BE2C (cell line): Measurements from ENCODE around the gene EFNB2.

Source experiments
- DNase-seq: peaks from one replicate; pipeline ENCODE4 v3.0.0-alpha.2; 2020
- H3K27me3 ChIP-seq: fragments of 250-450 bp; sonication (Bioruptor Pico); 2 replicates; pipeline ENCODE4 v1.5.1; 2020; ENCODE audit warnings: mild to moderate bottlenecking
- H3K36me3 ChIP-seq: fragments of 250-450 bp; sonication (Bioruptor Pico); 2 replicates; pipeline ENCODE4 v1.5.1; 2020; ENCODE audit warnings: mild to moderate bottlenecking
- H3K4me1 ChIP-seq: fragments of 250-450 bp; sonication (Bioruptor Pico); 2 replicates; pipeline ENCODE4 v1.5.1; 2020
- H3K4me3 ChIP-seq: 2 replicates; pipeline ENCODE4 v1.5.1; 2011; ENCODE audit warnings: low read depth, low read length
- H3K9me3 ChIP-seq: fragments of 250-450 bp; sonication (Bioruptor Pico); 2 replicates; pipeline ENCODE4 v1.5.1; 2020
- TF ChIP-seq, protein P1 (sequence below): IDR thresholded peaks from 2 replicates; pipeline ENCODE4 v1.5.1; 2012; ENCODE audit warnings: mild to moderate bottlenecking, low read depth, low read length

The EFNB2 gene

DNA sequence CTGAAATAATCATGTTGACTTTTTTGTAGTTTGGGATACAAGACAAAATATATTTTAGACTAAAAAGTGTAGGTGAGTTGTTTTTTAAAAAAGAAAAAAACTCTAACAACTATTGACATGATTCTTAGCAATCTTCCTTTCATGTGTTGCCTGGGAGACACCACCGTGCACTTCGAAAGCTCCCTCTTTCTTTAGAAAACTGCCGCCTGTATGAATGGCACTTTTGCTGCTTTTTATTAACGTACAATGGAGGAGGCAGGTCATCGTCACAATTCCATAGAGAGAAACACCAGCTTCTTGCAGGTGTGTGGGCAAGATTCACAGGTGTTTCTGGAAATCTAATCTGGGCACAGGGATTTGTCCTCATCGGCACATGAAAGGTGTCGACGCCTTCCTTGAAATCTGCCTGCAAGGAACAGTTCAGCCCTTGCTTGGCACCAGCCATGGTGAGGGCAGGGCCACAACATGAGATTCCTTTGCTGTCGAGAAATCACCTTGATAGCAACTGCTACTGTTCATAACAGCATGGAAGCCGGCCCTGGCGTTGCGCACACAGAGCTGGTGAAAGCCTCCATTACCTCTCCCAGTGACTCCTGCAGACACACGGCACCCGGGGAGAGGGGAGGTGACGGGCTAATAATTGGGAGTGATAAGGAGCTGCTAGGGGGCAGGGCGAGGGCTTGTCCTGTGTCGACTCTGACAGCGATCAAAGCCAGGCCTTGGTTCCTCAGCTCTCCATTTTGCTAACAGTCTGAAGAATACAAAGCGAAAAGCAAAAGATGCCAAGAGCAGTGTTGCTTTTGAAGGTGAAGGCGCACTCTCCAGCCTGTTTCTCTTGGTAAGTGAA is 66.5 kb downstream of the EFNB2 start:
- TF ChIP-seq, protein P1, sequence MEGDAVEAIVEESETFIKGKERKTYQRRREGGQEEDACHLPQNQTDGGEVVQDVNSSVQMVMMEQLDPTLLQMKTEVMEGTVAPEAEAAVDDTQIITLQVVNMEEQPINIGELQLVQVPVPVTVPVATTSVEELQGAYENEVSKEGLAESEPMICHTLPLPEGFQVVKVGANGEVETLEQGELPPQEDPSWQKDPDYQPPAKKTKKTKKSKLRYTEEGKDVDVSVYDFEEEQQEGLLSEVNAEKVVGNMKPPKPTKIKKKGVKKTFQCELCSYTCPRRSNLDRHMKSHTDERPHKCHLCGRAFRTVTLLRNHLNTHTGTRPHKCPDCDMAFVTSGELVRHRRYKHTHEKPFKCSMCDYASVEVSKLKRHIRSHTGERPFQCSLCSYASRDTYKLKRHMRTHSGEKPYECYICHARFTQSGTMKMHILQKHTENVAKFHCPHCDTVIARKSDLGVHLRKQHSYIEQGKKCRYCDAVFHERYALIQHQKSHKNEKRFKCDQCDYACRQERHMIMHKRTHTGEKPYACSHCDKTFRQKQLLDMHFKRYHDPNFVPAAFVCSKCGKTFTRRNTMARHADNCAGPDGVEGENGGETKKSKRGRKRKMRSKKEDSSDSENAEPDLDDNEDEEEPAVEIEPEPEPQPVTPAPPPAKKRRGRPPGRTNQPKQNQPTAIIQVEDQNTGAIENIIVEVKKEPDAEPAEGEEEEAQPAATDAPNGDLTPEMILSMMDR, result no peak
- DNase-seq, result no peak
- peaks cover 17% of the 10 kb centered on the region for H3K4me1 ChIP-seq
- no peaks in the 10 kb centered on the region for H3K27me3 ChIP-seq
- H3K4me3 ChIP-seq, result no peak overlapping the region
- H3K9me3 ChIP-seq, result no peaks in the 10 kb centered on the region
- no peaks in the 10 kb centered on the region for H3K36me3 ChIP-seq

DNA sequence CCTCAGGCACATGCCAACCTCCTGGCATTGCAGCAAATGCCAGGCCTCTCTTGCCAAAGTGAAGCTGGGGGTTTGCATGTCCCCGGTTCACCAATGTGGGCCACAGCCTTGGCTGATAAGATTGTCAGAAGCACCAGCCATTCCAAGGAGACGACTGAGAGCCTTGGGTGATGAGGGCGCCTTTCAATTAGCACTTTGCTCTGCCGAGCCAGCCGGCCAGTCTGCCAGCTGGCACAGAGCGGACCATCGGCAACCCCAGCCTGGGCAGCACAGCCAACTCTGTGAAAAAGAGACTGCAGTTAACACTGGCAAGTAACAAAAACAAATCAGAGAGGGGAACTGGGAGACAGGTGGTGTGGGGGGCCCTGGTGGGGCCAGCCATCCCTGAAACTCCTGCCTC is 67.3 kb downstream of the EFNB2 start:
- no peaks in the 10 kb centered on the region for H3K36me3 ChIP-seq
- no peak for DNase-seq
- no peaks in the 10 kb centered on the region for H3K27me3 ChIP-seq
- no peak overlapping the region for H3K4me3 ChIP-seq
- H3K9me3 ChIP-seq, result no peaks in the 10 kb centered on the region
- TF ChIP-seq, protein P1, result no peak
- H3K4me1 ChIP-seq, result peaks cover 14% of the 10 kb centered on the region

DNA sequence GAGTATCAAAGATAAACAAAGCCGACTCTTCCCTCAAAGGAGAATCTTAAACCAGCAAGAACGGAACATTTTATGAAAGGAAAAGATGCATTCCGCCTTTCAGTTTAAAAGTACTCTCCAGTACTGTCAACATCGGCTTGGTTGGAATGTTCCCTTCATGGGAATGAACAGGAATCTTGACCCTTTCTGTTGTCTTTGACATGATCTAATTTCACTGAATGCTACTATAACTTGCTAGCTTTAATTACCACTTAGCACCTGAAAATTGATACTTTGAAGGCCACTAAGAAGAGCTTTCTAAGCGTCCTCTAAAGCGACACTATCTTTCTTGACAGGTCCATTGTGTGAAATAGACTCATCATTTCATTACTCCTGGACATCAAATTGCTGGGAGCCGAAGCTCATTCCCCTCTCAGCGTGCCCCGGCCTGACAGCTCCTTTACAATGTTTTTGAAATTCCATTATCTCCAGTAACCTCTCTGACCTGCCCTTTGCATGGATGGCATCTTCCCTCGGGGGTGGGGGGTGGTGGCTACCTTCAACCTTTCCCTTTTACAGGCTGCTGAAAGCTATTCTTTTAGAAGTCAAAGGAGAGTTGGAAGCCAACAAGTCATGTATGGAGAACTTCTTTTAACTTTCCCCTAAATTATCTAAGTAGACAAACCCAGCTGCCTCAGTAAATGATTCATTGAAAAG is 67.9 kb downstream of the EFNB2 start:
- TF ChIP-seq, protein P1, result no peak
- DNase-seq, result no peak
- H3K4me1 ChIP-seq, result peaks cover 8% of the 10 kb centered on the region
- no peaks in the 10 kb centered on the region for H3K36me3 ChIP-seq
- H3K4me3 ChIP-seq, result no peak overlapping the region
- H3K27me3 ChIP-seq, result no peaks in the 10 kb centered on the region
- H3K9me3 ChIP-seq, result no peaks in the 10 kb centered on the region

DNA sequence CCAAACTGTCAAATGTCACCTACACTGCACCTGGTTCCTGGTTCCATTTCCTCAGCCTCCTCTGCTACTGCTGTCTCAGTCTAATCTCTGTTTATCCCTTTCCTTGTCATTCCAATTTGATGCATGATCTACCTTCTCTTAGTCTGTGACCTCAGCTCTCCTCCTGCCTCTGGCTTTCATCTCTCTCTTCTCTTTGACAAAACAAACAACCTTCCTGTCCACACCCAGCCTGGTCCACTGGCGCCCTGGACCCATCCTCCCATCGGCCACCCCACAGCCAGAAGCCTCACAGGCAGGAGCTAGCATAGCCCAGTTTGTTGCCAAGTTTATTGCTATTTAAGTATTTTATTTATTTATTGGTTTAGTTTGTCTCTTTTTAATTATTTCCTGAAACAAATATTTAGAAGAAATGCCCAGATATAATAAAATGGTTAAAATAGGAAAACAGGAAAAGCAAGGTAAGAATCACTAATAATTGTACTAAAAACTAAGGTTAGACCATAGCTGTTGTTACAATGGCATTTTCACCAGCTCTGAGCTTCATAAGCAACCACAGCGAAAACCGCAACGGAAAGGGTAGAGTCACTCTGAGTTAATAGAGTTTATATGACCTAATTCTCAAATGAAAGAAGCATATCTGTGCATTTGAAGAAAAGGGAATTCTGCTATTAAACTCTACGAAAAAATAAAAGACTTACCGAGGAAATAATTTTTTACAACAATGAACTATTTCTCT is 68.6 kb downstream of the EFNB2 start:
- TF ChIP-seq, protein P1, result no peak
- no peaks in the 10 kb centered on the region for H3K36me3 ChIP-seq
- no peak for DNase-seq
- no peaks in the 10 kb centered on the region for H3K9me3 ChIP-seq
- H3K4me1 ChIP-seq, result peaks cover 7% of the 10 kb centered on the region
- H3K27me3 ChIP-seq, result no peaks in the 10 kb centered on the region
- no peak overlapping the region for H3K4me3 ChIP-seq

DNA sequence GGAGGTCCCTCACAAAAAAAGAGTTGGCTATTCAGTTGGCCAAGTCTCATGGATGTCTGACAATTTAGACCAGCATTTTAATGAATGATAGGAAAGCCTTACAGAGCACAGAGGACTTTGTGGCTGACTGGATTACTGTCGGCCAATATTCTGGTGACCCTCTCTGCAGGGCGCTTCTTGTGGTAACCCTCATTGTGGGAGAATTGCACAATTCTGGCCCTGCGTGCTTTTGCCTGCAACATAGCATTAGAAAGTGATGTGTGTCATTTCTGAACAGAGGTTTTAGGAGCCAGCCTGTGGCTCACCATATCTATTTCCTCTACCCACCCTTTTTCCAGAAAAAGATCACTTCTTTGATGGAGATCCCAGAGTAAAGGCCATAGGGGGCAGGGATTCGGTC is 71.4 kb downstream of the EFNB2 start:
- no peaks in the 10 kb centered on the region for H3K36me3 ChIP-seq
- H3K4me1 ChIP-seq, result peaks cover under 1% of the 10 kb centered on the region; the same call in 1 of the 2 replicates
- TF ChIP-seq, protein P1, result no peak
- no peaks in the 10 kb centered on the region for H3K27me3 ChIP-seq
- no peak overlapping the region for H3K4me3 ChIP-seq
- DNase-seq, result no peak
- no peaks in the 10 kb centered on the region for H3K9me3 ChIP-seq
